ENCODE measurements around the gene PRAME. TPM values are rescaled to one million over a fixed set of nuclear protein-coding genes. Genes with fewer than 3 reads are reported as not detected.

PRAME gene
- total RNA-seq, 2 donors from 2014 or later = not detected

DNA sequence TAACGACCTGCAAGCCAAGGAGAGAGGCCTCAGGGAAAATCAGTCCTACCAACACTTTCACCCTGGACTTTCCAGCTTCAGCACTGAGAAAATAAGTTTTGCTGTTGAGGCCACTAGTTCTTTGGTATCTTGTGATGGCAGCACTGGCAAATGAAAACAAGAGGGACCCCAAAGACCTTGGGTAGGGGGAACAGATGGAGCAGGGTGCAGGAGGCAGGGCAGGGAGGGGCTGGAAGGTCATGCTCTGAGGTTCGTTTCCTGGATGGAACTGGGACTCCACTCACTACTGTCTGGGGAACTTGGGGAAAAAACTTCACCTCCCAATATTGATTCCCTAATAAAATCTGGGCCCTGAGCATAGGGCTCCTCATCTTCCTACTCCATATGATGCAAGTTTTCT lies 34.2 kb upstream of the PRAME start:
- no peaks in the 10 kb centered on the region for H3K4me1 ChIP-seq (ENCODE audit: control insufficient read depth in 1 of 2, low read depth in 2 of 2)
- H3K27me3 ChIP-seq (replicated peaks; ENCODE audit: insufficient read depth) = no peaks in the 10 kb centered on the region
- no peak overlapping the region for H3K27ac ChIP-seq
- no peak overlapping the region for H3K4me3 ChIP-seq
- DNase-seq (ENCODE audit: low spot score) (no peak), ATAC-seq (ENCODE audit: insufficient number of reproducible peaks, low FRiP score, low read depth) (no peak)
- no peaks in the 10 kb centered on the region for H3K36me3 ChIP-seq
- TF ChIP-seq, protein P1, sequence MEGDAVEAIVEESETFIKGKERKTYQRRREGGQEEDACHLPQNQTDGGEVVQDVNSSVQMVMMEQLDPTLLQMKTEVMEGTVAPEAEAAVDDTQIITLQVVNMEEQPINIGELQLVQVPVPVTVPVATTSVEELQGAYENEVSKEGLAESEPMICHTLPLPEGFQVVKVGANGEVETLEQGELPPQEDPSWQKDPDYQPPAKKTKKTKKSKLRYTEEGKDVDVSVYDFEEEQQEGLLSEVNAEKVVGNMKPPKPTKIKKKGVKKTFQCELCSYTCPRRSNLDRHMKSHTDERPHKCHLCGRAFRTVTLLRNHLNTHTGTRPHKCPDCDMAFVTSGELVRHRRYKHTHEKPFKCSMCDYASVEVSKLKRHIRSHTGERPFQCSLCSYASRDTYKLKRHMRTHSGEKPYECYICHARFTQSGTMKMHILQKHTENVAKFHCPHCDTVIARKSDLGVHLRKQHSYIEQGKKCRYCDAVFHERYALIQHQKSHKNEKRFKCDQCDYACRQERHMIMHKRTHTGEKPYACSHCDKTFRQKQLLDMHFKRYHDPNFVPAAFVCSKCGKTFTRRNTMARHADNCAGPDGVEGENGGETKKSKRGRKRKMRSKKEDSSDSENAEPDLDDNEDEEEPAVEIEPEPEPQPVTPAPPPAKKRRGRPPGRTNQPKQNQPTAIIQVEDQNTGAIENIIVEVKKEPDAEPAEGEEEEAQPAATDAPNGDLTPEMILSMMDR (IDR thresholded peaks at IDR 0.05) = no peak
- H3K9me3 ChIP-seq = no peaks in the 10 kb centered on the region

DNA sequence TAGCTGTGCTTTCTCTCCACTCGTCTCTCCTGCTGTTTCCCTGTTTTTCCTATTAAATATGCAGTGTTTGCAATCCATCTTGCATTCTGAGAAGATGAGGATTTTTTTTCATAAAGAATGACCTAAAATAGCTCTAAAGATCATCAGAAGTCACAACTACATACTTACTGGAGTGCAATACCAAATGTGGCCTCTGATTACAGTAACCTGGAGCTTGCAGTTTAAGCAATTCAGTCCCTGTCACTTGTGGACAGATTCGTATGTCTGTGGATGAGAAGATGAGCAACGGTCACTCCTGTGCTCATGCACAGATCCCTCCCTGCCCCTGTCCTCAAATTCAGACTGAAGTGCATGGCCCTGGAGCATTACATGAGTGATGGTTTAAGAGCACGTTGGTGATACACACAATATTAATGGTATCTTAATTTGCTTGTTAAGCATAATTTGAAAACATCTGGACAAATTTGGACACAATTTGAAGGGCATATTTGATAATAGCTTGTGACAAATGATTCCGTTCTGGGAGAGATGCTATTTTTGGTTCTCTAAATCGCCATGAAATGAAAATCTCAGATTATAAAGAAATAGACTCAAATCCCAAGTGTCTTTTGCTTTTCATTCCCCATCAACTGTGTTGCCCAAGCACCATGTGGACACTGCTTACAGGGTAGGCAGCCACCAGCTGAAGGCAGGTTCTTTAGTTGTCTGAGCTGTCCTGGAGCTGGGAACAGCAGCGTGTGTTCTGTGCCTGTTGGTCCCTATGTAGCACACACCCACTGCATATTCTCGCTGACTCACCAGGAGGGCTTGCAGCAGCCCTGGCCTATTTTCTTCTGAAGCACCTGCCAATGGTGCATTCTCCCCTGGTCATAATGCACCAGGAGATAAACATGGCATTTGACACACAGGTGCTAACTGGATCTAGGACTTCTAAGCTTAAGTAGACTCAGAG lies 32.6 kb upstream of the PRAME start:
- no peaks in the 10 kb centered on the region for H3K36me3 ChIP-seq
- TF ChIP-seq, protein P1 (IDR thresholded peaks at IDR 0.05) = no peak
- no peak overlapping the region for H3K27ac ChIP-seq
- no peaks in the 10 kb centered on the region for H3K9me3 ChIP-seq
- no peaks in the 10 kb centered on the region for H3K27me3 ChIP-seq (replicated peaks; ENCODE audit: insufficient read depth)
- no peaks in the 10 kb centered on the region for H3K4me1 ChIP-seq (ENCODE audit: control insufficient read depth in 1 of 2, low read depth in 2 of 2)
- no peak for DNase-seq (ENCODE audit: low spot score)
- H3K4me3 ChIP-seq = no peak overlapping the region
- ATAC-seq (ENCODE audit: insufficient number of reproducible peaks, low FRiP score, low read depth) = no peak

DNA sequence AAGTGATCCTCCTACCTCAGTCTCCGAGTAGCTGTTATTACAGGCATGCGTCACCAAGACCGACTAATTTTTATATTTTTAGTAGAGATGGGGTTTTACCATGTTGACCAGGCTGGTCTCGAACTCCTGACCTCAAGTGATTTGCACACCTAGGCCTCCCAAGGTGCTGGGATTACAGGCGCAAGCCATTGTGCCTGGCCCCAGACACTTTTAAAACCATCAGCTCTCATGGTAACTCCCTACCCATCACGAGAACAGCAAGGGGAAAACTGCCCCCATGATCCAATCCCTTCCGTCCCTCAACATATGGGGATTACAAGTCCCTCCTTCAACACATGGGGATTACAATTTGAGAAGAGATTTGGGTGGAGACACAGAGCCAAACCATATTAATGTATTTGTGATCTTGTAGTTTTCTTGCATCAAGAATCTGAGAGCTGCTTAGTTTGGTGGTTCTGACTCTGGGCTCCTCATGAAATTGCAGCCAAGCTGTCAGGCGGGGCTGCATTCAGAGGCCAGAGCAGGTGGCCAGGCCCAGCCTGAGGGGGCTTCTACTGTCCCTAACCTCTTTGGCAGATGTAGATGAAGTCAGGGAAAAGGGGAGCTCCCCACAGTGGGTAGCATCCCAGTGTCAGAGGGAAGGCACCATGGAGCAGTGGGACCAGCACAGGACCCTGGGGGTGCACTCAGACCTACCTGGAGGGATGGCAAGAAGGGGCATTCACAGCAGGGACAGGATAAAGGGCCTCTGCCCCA lies 31.2 kb upstream of the PRAME start:
- Histone ChIP-seq H3K9me3 (no peaks in the 10 kb centered on the region), H3K4me3 (no peak overlapping the region), H3K27me3 (replicated peaks; ENCODE audit: insufficient read depth) (no peaks in the 10 kb centered on the region), H3K4me1 (ENCODE audit: control insufficient read depth in 1 of 2, low read depth in 2 of 2) (no peaks in the 10 kb centered on the region), H3K36me3 (no peaks in the 10 kb centered on the region), H3K27ac (no peak overlapping the region)
- ATAC-seq (ENCODE audit: insufficient number of reproducible peaks, low FRiP score, low read depth) = no peak
- TF ChIP-seq, protein P1 (IDR thresholded peaks at IDR 0.05) = no peak
- no peak for DNase-seq (ENCODE audit: low spot score)

DNA sequence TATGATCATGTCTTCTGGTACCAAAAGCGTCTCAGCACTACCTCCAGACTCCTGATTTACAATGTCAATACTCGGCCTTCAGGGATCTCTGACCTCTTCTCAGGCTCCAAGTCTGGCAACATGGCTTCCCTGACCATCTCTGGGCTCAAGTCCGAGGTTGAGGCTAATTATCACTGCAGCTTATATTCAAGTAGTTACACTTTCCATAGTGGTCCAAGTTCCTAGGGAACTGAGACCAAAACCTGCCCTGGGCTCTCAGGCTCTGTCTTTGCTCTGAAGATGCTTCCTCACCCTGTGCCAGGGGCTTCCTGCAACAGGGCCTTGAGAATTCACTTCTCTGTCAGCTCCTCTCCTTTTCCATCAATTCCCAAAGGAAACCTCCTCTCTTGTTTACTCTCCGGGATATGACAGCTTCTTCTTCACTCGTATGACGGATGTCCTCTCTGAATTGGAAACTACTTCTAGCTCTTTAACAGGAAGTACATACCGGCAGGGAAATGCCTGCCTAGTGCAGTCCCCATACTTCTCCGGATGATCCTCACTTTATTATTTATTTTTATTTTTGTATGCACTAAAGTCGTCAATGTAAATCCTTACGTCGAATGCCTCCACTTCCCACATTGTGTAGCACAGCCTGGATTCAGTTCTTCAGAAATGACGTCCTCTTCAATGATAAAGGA lies 29.6 kb upstream of the PRAME start:
- Histone ChIP-seq H3K27me3 (replicated peaks; ENCODE audit: insufficient read depth) (no peaks in the 10 kb centered on the region), H3K27ac (no peak overlapping the region), H3K4me1 (ENCODE audit: control insufficient read depth in 1 of 2, low read depth in 2 of 2) (no peaks in the 10 kb centered on the region), H3K36me3 (no peaks in the 10 kb centered on the region), H3K4me3 (no peak overlapping the region), H3K9me3 (no peaks in the 10 kb centered on the region)
- TF ChIP-seq, protein P1 (IDR thresholded peaks at IDR 0.05) = no peak
- DNase-seq (ENCODE audit: low spot score) (no peak), ATAC-seq (ENCODE audit: insufficient number of reproducible peaks, low FRiP score, low read depth) (no peak)

Measured in thoracic aorta (tissue), 2 donors.